GM10266 (cell line): Measurements from ENCODE around the gene TLCD3B.

Source experiments
- DNase-seq: peaks from one replicate; pipeline ENCODE4 v3.0.0; 2012; ENCODE audit errors: extremely low spot score
- TF ChIP-seq, protein P1 (sequence below): IDR thresholded peaks from 2 replicates; pipeline ENCODE4 v1.5.1; 2012; ENCODE audit warnings: mild to moderate bottlenecking, low read depth; ENCODE audit not compliant: control insufficient read depth, insufficient read depth; ENCODE audit errors: missing control alignments

The TLCD3B gene

DNA sequence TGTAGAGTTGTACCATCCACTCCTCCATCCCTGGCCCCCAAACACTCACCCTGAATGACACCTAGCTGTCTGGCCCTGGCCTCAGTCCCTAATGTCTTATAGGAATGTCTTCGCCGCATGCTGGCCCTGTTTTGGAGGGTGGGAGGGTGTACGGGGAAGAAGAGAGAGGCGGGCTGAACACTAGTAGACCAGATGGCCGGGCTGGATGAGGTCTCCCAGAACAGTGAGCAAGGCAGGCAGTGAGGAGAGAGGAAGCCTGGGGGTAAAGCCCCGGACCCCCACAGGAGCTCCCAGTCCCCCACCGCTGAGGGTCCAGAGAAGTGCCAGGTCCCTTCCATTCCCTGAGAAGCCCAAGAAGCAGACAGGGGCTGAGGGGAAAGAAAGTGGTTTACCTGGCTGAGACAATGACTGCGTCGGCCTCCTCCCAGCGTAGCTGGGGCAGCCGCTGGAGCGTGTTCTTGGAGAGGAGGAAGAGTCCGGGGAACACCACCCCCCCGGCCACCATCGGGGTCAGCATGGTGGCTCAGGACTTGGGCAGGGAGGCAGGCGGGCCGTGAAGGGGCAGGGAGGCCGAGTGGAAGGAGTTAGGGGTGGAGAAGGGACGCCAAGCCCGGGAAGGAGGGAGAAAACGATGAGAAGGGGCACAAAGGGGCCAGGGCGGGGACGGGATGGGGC, 923 bp downstream of the TLCD3B start:
- TF ChIP-seq, protein P1, sequence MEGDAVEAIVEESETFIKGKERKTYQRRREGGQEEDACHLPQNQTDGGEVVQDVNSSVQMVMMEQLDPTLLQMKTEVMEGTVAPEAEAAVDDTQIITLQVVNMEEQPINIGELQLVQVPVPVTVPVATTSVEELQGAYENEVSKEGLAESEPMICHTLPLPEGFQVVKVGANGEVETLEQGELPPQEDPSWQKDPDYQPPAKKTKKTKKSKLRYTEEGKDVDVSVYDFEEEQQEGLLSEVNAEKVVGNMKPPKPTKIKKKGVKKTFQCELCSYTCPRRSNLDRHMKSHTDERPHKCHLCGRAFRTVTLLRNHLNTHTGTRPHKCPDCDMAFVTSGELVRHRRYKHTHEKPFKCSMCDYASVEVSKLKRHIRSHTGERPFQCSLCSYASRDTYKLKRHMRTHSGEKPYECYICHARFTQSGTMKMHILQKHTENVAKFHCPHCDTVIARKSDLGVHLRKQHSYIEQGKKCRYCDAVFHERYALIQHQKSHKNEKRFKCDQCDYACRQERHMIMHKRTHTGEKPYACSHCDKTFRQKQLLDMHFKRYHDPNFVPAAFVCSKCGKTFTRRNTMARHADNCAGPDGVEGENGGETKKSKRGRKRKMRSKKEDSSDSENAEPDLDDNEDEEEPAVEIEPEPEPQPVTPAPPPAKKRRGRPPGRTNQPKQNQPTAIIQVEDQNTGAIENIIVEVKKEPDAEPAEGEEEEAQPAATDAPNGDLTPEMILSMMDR, result no peak
- no peak for DNase-seq

DNA sequence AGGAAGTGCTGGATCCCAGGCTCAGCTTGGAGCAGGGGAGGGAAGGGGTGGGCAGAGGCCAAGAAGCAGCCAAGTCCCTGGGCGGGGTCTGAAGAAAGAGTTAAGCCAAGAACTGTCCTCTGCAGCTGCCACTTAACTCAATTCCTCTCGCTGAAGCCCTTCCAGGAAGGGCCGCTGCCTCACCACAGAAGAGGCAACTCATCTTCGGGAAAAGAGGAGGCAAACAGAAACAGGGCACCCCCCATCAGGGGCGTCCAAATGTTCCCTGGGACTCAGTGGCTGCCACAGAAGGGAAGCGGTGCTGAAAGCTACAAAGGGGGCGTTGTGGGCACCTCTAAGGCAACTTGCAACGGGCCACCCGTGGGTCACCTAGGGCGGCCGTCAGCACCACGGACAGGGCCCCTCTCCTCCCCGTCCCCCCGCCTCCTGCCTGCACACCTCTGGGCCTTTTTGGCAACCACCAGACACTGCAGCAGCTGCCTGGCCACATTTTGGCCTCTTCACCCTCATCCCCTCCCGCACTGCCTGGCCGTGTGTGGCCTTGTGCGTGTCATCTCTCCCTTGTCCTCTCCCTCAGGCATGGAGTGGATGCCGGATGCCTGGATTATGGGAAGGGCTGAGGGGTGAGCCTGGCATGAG, 2.5 kb downstream of the TLCD3B start:
- no peak for DNase-seq
- TF ChIP-seq, protein P1, result no peak

DNA sequence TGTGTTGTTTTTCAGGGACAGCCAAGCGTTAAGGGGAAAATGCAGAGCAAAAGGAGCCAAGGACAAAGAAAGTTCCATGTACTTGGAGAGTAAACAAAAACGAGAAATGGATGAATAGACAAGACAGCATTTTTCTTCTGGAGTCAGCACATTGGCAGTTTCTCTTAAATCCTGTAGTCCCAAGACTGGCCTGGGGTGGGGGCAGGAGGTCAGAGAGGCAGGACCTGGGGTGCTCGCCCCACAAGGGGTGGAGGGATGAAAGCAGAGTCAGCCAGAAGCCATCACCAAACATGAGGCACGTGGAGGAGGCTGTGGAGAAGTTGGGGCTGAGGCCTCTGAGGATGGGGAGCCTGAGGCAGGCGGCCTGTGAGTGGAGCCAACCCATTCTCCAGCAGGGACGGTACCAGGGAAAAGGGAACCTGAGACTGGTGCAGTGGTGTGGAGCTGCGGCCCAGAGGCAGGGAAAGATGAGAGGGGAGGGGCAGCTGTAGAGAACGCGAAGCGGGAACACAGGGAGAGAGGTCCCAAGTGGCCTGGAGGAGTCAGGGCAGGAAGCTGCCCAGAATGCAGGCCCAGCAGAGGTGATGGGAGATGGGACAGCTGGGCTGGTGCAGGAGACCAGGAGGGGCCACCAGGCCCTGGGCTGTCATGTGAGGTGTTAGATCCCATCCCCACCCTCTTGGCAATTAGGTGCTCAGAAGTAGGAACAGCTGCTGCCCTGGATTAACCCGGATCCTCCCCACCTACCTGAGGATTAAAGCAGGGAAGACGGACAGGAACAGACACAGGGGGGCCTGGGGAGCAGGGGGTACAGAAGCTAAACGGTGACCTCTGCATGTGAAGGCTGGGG, 3.3 kb downstream of the TLCD3B start:
- TF ChIP-seq, protein P1, result no peak
- no peak for DNase-seq

DNA sequence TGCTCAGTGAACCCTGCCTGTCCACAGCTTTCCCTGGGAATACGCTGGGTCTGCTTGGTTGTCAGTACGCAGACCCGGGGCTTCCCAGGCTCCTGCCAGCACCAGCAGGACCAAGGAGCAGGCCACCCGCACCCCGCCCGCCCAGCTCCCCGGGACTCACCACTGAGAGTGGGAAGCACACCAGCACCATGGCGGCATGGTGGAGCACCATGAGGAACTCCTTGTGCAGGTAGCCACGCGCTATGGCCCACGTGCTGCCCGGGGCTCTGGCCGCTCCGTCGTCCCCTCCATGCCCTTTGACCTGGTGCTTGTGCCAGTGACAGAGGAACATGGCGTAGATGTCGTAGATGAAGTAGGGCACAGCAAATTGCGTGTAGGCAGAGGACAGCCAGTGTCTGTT, 4.6 kb downstream of the TLCD3B start:
- TF ChIP-seq, protein P1, result no peak
- no peak for DNase-seq

DNA sequence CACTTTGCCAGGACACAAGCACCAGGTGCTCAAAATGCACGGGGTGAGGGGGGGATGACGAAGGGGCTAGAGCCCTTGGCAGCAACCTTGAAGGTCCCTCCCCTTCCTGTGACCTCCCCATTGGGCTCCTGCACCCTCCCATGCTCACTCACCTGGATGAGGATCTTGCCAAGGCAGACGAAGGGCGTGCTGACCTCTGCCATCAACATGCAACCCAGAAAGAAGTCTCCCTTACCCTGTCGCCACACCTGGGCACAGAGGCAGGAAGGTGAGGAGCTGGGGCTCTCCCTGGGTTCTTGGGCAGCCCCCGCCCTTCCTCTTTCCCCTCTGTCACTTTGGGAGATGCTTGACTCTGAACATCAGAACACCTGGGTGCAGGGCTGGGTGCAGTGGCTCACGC, 5.5 kb downstream of the TLCD3B start:
- no peak for DNase-seq
- TF ChIP-seq, protein P1, result no peak

DNA sequence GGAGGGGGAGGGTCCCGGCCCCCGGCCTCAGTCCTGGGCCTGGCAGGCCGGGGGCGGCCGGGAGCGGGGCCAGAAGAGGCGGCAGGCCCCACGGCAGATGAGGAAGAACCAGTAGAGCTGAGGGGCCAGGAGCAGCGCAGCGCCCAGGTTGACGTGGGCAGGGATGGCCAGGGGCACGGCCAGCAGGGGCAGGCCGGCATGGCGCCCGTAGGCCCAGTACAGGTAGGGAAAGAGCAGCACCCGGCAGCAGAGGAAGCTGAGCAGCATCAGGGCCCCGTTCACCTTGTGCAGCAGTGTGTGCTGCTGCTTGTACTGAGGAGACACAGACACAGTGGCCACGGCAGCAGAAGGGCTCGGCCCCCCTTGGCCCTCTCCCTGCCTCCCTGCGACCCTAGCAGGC, 5.9 kb downstream of the TLCD3B start:
- DNase-seq, result no peak
- TF ChIP-seq, protein P1, result no peak
